Hepatocyte (in vitro differentiated cells): ENCODE measurements around the gene ICAM2.

Experiments
- EZH2 ChIP-seq: fragments of 200-600 bp; sonication (generic); IDR thresholded peaks from 2 replicates; pipeline ENCODE4 v1.6.1; 2016; ENCODE audit warnings: antibody characterized with exemption, mild to moderate bottlenecking, borderline replicate concordance
- TF ChIP-seq, protein P1 (sequence below): fragments of 200-600 bp; sonication (generic); IDR thresholded peaks from 2 replicates; pipeline ENCODE4 v1.5.1; 2016; ENCODE audit warnings: antibody characterized with exemption, mild to moderate bottlenecking; ENCODE audit not compliant: poor library complexity

DNA sequence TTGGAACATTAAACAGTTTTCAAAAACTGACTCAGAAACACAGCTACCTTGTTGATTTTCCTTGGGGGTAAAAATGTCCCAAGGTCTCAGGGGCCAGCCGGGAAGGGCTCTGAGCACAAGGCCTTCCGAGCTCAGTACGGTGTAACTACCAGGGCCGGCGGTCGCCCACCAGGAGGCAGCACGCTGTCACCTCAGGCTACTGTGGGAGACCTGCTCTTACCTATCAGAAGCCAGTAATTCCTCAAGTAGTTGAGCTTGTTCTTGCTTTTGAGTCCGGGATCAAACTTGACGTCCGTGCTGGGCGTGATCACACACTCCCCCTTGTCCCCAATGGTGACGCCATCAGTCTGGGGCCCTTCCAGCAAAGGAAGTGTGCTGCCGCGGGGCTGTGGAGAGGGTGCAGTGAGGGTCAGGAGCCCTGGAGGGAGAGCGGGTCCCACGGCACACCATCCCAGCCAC, 43.4 kb upstream of the ICAM2 start:
- TF ChIP-seq, protein P1, sequence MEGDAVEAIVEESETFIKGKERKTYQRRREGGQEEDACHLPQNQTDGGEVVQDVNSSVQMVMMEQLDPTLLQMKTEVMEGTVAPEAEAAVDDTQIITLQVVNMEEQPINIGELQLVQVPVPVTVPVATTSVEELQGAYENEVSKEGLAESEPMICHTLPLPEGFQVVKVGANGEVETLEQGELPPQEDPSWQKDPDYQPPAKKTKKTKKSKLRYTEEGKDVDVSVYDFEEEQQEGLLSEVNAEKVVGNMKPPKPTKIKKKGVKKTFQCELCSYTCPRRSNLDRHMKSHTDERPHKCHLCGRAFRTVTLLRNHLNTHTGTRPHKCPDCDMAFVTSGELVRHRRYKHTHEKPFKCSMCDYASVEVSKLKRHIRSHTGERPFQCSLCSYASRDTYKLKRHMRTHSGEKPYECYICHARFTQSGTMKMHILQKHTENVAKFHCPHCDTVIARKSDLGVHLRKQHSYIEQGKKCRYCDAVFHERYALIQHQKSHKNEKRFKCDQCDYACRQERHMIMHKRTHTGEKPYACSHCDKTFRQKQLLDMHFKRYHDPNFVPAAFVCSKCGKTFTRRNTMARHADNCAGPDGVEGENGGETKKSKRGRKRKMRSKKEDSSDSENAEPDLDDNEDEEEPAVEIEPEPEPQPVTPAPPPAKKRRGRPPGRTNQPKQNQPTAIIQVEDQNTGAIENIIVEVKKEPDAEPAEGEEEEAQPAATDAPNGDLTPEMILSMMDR: peak; percentile 67
- no peak for TF ChIP-seq EZH2
